Motor neuron (in vitro differentiated cells): Measurements from ENCODE around the gene SNX3. TPM values are rescaled to one million over a fixed set of nuclear protein-coding genes. Genes with fewer than 3 reads are reported as not detected.
A peak's percentile ranks its signal among the peaks of the same experiment; 100 is the strongest.
"Not testable (repeated sequence)": the region's sequence is repeated elsewhere in the genome, so short reads cannot be mapped to it uniquely, and the experiment has no call there.

Experiments used
- ATAC-seq, 8 experiments: fragments of 200-7000 bp; cut with Tn5 transposase; replicated peaks in 6 of 8; 2 replicates each; pipeline ENCODE4 v1.8.0; 2021; ENCODE audit warnings: mild to moderate bottlenecking in 8 of 8, moderate library complexity in 8 of 8
- H3K27ac ChIP-seq, 2 donors: fragments of 250-450 bp; sonication (Bioruptor Pico); 2 replicates each; pipeline ENCODE4 v1.9.0; 2021; ENCODE audit warnings: antibody characterized with exemption in 2 of 2, mild to moderate bottlenecking in 2 of 2, moderate library complexity in 1 of 2
- H3K4me1 ChIP-seq, 2 donors: fragments of 250-450 bp; sonication (Bioruptor Pico); replicated peaks in 1 of 2; 2 replicates each; pipeline ENCODE4 v1.6.1; 2021; ENCODE audit warnings: antibody characterized with exemption in 2 of 2, mild to moderate bottlenecking in 2 of 2, moderate library complexity in 1 of 2
- H3K4me3 ChIP-seq, 5 donors: fragments of 250-450 bp; sonication (Bioruptor Pico); 2 replicates each; pipeline ENCODE4 v1.9.0; 2021; ENCODE audit warnings: antibody characterized with exemption in 5 of 5, mild to moderate bottlenecking in 5 of 5, moderate library complexity in 4 of 5
- WGBS, 10 experiments: fragments of 450-650 bp; shearing (Covaris generic); methylation state at CpG; one replicate each; pipeline ENCODE4 v1.0.0; 2022; 5-methylcytosine and 5-hydroxymethylcytosine counted together
- in situ Hi-C, 9 experiments: fragments of 400-800 bp; cut with MboI; loops; one replicate each; pipeline ENCODE4 v1.15.0; 2021; ENCODE audit warnings: low sequenced_read_pairs in 9 of 9, low pct_unique_long_range_greater_than_20kb in 2 of 9; ENCODE audit not compliant: unreplicated experiment in 9 of 9
- total RNA-seq, 8 experiments: library from RNA; unstranded; fragments of 300-600 nt; gene quantifications; 2 replicates each; pipeline versions ENCODE4 v1.2.3 to v1.2.4, GENCODE V29; 2022

SNX3 gene
- total RNA-seq, 8 experiments from 2014 or later: 51.3 to 227 (median 103) TPM

- Histone ChIP-seq H3K27ac (no peak overlapping the region), H3K4me3 (no peak overlapping the region), H3K4me1 (no peaks in the 10 kb centered on the region)
- ATAC-seq: no peak
- 86 to 100% (median 98%) methylated on average over 2 to 5 of the region's 5 CpGs; no CpG with 5 or more reads in 1 of the 10 experiments for WGBS, 10 experiments
- in situ Hi-C loops: no loop called here
These were observed 8.8 kb downstream of the SNX3 start for GRCh38 chr6:108252055-108252454.

- Histone ChIP-seq H3K4me1 (no peaks in the 10 kb centered on the region), H3K27ac (no peak overlapping the region), H3K4me3 (no peak overlapping the region)
- 80 to 100% (median 94%) methylated on average over 1 to 2 of the region's 2 CpGs; no CpG with 5 or more reads in 4 of the 10 experiments for WGBS, 10 experiments
- no peak for ATAC-seq
- in situ Hi-C loops: no loop called here
These were observed 9.6 kb downstream of the SNX3 start for GRCh38 chr6:108251252-108251651.

GRCh38 chr6:108250240-108250866, 10.5 kb downstream of the SNX3 start:
- no peaks in the 10 kb centered on the region for H3K4me1 ChIP-seq
- in situ Hi-C loops: no loop called here
- no peak overlapping the region for H3K27ac ChIP-seq
- peak in 1 of 8 experiments; percentile 25 for ATAC-seq
- 58 to 100% (median 84%) methylated on average over 1 to 2 of the region's 2 CpGs; no CpG with 5 or more reads in 1 of the 10 experiments for WGBS, 10 experiments
- H3K4me3 ChIP-seq: no peak overlapping the region

- Histone ChIP-seq H3K4me1 (no peaks in the 10 kb centered on the region), H3K27ac (no peak overlapping the region), H3K4me3 (no peak overlapping the region)
- peak in 1 of 8 experiments; percentile 18 for ATAC-seq
- 83 to 100% (median 94%) methylated on average over 1 of the region's 1 CpG; no CpG with 5 or more reads in 2 of the 10 experiments for WGBS, 10 experiments
- in situ Hi-C loops: no loop called here
These were observed 12.8 kb downstream of the SNX3 start for GRCh38 chr6:108247965-108248536.

GRCh38 chr6:108245095-108245494, 15.7 kb downstream of the SNX3 start:
- ATAC-seq, H3K4me1 ChIP-seq, H3K4me3 ChIP-seq, H3K27ac ChIP-seq, in situ Hi-C loops: not testable (repeated sequence)
- WGBS, 10 experiments: 76 to 100% (median 96%) methylated on average over 2 to 7 of the region's 7 CpGs; no CpG with 5 or more reads in 1 of the 10 experiments

- WGBS, 10 experiments: 91 to 100% (median 100%) methylated on average over 1 to 2 of the region's 2 CpGs; no CpG with 5 or more reads in 3 of the 10 experiments
- no peak for ATAC-seq
- in situ Hi-C loops: no loop called here
These were observed 17.0 kb downstream of the SNX3 start for GRCh38 chr6:108243836-108244235.

GRCh38 chr6:108242721-108243120, 18.1 kb downstream of the SNX3 start:
- no peaks in the 10 kb centered on the region for H3K4me1 ChIP-seq
- no peak overlapping the region for H3K4me3 ChIP-seq
- ATAC-seq: no peak
- in situ Hi-C loops: no loop called here
- WGBS, 10 experiments: 67 to 100% (median 100%) methylated on average over 1 to 2 of the region's 2 CpGs; no CpG with 5 or more reads in 5 of the 10 experiments
- H3K27ac ChIP-seq: no peak overlapping the region

More at GRCh38 chr6:108243836-108244235, 17.0 kb downstream of the SNX3 start:
- H3K27ac ChIP-seq: no peak overlapping the region
- no peaks in the 10 kb centered on the region for H3K4me1 ChIP-seq
- no peak overlapping the region for H3K4me3 ChIP-seq

GRCh38 chr6:108242259-108242658, 18.6 kb downstream of the SNX3 start:
- no peak overlapping the region for H3K4me3 ChIP-seq
- no peak for ATAC-seq
- no peaks in the 10 kb centered on the region for H3K4me1 ChIP-seq
- in situ Hi-C loops: no loop called here
- WGBS, 10 experiments: 86 to 100% (median 90%) methylated on average over 1 to 2 of the region's 2 CpGs; no CpG with 5 or more reads in 2 of the 10 experiments
- H3K27ac ChIP-seq: no peak overlapping the region

GRCh38 chr6:108238322-108238721, 22.5 kb downstream of the SNX3 start:
- H3K4me3 ChIP-seq: no peak overlapping the region
- WGBS, 10 experiments: 80 to 100% (median 98%) methylated on average over 1 to 4 of the region's 4 CpGs; no CpG with 5 or more reads in 2 of the 10 experiments
- H3K27ac ChIP-seq: no peak overlapping the region
- ATAC-seq: no peak
- no peaks in the 10 kb centered on the region for H3K4me1 ChIP-seq
- in situ Hi-C loops: no loop called here

- Histone ChIP-seq H3K4me1 (no peaks in the 10 kb centered on the region), H3K4me3 (no peak overlapping the region), H3K27ac (no peak overlapping the region)
- WGBS, 10 experiments: 33 to 100% (median 50%) methylated on average over 1 to 2 of the region's 2 CpGs
- ATAC-seq: no peak
- in situ Hi-C loops: no loop called here
These were observed 24.0 kb downstream of the SNX3 start for GRCh38 chr6:108236791-108237190.

- H3K27ac ChIP-seq: no peak overlapping the region
- H3K4me3 ChIP-seq: no peak overlapping the region
- in situ Hi-C loops: no loop called here
- 50 to 100% (median 89%) methylated on average over 1 to 4 of the region's 4 CpGs; no CpG with 5 or more reads in 1 of the 10 experiments for WGBS, 10 experiments
- no peak for ATAC-seq
- H3K4me1 ChIP-seq: no peaks in the 10 kb centered on the region
These were observed 25.7 kb downstream of the SNX3 start for GRCh38 chr6:108235127-108235526.

GRCh38 chr6:108228416-108228815, 32.4 kb downstream of the SNX3 start:
- Histone ChIP-seq H3K27ac (no peak overlapping the region), H3K4me3 (no peak overlapping the region), H3K4me1 (no peaks in the 10 kb centered on the region)
- in situ Hi-C loops: no loop called here
- ATAC-seq: no peak
- WGBS, 10 experiments: 77 to 100% (median 98%) methylated on average over 1 to 5 of the region's 8 CpGs; no CpG with 5 or more reads in 2 of the 10 experiments

GRCh38 chr6:108227290-108227689, 33.5 kb downstream of the SNX3 start:
- 47 to 100% (median 89%) methylated on average over 1 to 3 of the region's 3 CpGs for WGBS, 10 experiments
- H3K4me3 ChIP-seq: no peak overlapping the region
- no peak overlapping the region for H3K27ac ChIP-seq
- ATAC-seq: no peak
- no peaks in the 10 kb centered on the region for H3K4me1 ChIP-seq
- in situ Hi-C loops: no loop called here
